HG03135 (cell line): ENCODE results near the gene RNU4-1.
"Not testable (repeated sequence)": the region's sequence is repeated elsewhere in the genome, so short reads cannot be mapped to it uniquely, and the experiment has no call there.

ENCODE experiments used
- ATAC-seq: cut with Tn5 transposase; IDR thresholded peaks from one replicate; pipeline ENCODE4 v1.9.1; 2021; ENCODE audit warnings: mild to moderate bottlenecking, moderate library complexity; ENCODE audit not compliant: unreplicated experiment

The RNU4-1 gene

DNA sequence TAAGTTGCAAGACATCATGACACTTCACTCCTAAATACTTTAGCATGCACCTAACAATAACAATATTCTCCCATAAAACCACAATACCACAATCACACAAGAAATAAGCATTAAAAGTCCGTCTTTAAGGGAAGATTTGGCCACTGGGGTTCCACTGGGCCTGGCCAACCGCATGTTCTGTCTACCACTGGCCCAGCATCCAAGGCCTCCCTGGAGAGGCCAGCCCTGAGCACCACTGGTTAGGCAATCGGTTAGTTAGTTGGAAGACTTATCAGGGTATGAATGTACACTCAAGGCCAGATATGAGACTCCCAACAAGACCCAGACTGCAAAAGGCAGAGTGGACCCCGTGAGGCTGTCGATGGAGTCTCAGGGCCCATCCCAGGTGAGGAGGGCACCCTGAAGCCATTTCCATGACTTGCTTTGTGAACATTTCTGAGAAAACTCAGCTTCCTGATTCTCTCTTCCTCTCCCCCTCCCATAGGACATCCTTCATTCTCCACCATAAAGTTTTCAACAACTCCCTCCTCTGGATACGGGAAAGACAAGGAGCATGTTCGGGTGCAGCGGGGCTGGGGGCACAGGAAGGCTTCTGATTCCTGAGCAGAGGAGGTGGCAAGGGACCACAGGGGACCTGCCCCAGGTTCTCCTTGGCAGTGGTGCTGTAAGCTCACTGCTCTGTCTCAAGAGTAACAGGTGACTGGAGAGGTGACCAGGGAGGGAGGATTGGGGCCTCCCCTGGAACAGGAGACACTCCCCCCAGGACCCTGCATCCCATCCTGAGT is 33.4 kb downstream of the RNU4-1 start:
- ATAC-seq: no peak

- no peak for ATAC-seq
Measured at GRCh38 chr12:120258323-120258896, 34.6 kb downstream of the RNU4-1 start.

GRCh38 chr12:120257041-120257821 is 35.8 kb downstream of the RNU4-1 start:
- no peak for ATAC-seq

- no peak for ATAC-seq
Measured at GRCh38 chr12:120254809-120255208, 38.2 kb downstream of the RNU4-1 start.

GRCh38 chr12:120253313-120253712 is 39.7 kb downstream of the RNU4-1 start:
- not testable (repeated sequence) for ATAC-seq

GRCh38 chr12:120252071-120252906 is 40.7 kb downstream of the RNU4-1 start:
- ATAC-seq: no peak

DNA sequence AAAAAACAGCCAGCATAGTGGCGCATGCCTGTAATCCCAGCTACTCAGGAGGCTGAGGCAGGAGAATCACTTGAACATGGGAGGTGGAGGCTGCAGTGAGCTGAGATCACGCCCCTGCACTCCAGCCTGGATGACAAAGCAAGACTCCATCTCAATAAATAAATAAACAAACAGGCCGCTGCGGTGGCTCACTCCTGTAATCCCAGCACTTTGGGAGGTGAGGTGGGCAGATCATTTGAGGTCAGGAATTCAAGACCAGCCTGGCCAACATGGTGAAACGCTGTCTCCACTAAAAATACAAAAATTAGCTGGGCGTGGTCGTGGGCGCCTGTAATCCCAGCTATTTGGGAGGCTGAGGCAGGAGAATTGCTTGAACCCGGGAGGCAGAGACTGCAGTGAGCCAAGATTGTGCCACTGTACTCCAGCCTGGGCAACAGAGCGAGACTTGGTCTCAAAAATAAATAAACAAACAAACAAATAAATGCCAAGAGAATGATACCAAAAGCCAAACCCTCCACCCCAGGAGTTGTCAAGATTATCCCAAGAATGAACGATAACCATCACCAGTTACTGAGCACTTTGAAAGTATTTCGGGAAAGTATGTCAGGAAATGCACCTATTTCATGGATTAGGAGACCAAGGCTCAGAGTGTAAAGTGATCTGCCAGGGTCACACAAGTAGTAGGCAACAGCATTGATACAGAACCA is 41.5 kb downstream of the RNU4-1 start:
- ATAC-seq: not testable (repeated sequence)

DNA sequence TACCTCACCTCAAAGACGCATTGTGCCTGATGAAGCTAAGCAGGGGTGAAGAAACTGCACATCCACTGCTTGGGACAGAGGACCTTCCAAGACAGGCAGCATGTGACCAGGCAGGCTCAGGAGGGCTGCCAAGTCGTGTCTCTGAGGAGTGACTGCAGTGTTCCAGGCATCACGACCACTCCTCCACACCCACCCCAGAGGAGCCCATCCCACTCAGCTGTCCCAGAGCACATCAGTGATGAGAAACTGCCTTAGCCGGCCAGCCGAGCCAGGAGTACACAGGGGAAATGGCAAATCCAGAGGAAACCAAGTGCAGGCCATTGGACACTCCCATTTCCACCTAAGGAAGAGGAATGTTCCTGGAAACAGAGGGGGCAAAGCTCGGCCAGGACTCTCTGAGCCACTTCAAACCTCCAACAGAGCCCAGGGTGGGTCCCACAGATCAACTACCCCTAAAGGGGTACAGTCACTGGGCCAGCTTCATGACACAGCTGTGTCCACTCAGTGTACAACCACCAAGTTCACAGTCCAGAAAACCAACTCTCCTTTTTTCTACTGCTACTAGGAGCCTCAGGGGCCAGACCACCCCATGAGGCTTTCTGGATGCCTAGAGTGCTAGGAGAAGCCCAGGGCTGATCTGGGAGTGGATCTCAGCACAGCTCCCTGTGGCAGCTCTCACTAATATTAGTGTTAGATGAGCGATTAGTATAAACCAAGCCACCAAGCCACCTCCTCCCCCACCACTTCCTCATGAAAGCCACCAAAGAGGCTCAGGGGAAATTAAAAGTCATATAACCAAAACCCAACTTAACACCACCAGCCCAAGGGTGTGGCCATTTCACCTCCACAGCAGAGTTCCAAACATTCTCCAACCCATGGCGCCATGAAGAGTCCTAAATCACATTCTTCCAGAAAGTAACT is 42.9 kb downstream of the RNU4-1 start:
- no peak for ATAC-seq

- ATAC-seq: no peak
Measured at GRCh38 chr12:120249266-120249874, 43.7 kb downstream of the RNU4-1 start.

DNA sequence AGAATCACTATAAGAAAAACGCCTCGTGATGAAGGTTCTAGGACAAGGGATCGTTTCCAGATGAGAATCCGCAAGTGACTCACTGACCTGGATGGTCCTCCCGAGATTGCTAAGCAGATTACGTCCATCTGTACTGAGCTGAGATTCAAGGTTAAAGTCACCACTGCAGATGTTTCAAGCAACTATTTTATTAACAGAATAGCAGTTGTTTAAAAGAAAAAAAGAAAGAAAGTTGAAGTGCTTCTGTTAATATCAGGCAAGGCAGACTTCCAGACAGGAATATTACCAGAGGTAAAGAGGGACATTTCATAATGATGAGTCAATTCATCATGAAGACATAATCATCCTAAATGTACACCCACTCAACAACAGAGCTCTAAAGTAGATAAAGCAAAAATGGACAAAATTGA is 45.4 kb downstream of the RNU4-1 start:
- ATAC-seq: no peak

DNA sequence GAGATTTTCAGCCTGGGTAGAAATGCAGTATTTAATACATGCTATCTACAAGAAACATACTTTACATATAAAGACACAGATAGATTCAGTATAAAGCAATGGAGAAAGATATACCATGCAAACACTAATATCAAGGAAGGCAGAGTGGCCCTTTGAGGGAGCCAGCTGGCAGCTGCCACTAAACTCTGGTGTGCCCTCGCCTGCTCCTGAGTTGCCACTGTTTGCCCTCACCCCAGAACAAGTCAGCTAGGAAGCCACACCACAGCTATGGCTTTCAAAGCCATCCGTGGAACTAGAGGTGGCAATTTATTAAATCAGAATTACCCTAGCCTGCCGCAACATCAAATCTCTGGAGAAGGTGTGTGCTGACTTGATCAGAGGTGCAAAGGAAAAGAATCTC is 45.9 kb downstream of the RNU4-1 start:
- no peak for ATAC-seq

DNA sequence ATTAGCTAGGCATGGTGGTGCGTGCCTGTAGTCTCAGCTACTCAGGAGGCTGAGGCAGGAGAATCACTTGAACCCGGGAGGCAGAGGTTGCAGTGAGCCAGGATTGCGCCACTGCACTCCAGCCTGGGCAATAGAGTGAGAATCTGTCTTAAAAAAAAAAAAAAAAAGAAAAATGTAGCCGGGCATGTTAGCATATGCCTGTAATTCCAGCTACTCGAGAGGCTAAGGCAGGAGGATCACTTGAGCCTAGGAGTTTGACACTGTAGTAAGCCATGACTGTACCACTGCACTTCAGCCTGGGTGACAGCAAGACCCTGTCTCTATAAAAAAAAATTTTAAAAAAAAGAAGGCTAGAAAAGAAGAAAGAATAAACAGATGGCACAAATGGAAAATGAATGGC is 46.3 kb downstream of the RNU4-1 start:
- not testable (repeated sequence) for ATAC-seq
